B cell (primary cell): ENCODE data around the gene LRRC8E.
"Not testable (repeated sequence)": the region's sequence is repeated elsewhere in the genome, so short reads cannot be mapped to it uniquely, and the experiment has no call there.

Source experiments
- EZH2 ChIP-seq: IDR thresholded peaks from 2 replicates; pipeline ENCODE4 v1.6.1; 2012; ENCODE audit warnings: borderline replicate concordance, low read depth, mild to moderate bottlenecking, moderate library complexity, low read length; ENCODE audit not compliant: insufficient read depth, poor library complexity, severe bottlenecking
- TF ChIP-seq, protein P1 (sequence below): fragments of 200-600 bp; IDR thresholded peaks from one replicate; pipeline ENCODE4 v1.8.0; 2022; ENCODE audit warnings: antibody characterized with exemption, mild to moderate bottlenecking

- TF ChIP-seq EZH2, result not testable (repeated sequence)
- TF ChIP-seq, protein P1, sequence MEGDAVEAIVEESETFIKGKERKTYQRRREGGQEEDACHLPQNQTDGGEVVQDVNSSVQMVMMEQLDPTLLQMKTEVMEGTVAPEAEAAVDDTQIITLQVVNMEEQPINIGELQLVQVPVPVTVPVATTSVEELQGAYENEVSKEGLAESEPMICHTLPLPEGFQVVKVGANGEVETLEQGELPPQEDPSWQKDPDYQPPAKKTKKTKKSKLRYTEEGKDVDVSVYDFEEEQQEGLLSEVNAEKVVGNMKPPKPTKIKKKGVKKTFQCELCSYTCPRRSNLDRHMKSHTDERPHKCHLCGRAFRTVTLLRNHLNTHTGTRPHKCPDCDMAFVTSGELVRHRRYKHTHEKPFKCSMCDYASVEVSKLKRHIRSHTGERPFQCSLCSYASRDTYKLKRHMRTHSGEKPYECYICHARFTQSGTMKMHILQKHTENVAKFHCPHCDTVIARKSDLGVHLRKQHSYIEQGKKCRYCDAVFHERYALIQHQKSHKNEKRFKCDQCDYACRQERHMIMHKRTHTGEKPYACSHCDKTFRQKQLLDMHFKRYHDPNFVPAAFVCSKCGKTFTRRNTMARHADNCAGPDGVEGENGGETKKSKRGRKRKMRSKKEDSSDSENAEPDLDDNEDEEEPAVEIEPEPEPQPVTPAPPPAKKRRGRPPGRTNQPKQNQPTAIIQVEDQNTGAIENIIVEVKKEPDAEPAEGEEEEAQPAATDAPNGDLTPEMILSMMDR, result not testable (repeated sequence)
These were observed 29.2 kb upstream of the LRRC8E start for GRCh38 chr19:7859087-7859486.
